Left colon (tissue), 2 donors: ENCODE results near the gene PCDHA2. TPM values are rescaled to one million over a fixed set of nuclear protein-coding genes. Genes with fewer than 3 reads are reported as not detected.
"Not testable (repeated sequence)": the region's sequence is repeated elsewhere in the genome, so short reads cannot be mapped to it uniquely, and the experiment has no call there.

ENCODE experiments used
- ATAC-seq: fragments of 200-7000 bp; cut with Tn5 transposase; one replicate; pipeline ENCODE4 v1.9.1; 2020; ENCODE audit warnings: mild to moderate bottlenecking, moderate library complexity
- DNase-seq, 2 donors: peaks; one replicate each; pipeline ENCODE4 v3.0.0-alpha.2; 2020
- intact Hi-C, 2 donors: fragments of 100-400 bp; cut with DNase I in 1 of 2; cut with micrococcal nuclease in 1 of 2; formaldehyde crosslinking; loops; one replicate each; pipeline versions ENCODE4 v1.11.2 to v1.14.0; 2022; cut with DNase I, micrococcal nuclease
- long read RNA-seq: library from polyadenylated mRNA; unstranded; transcript quantifications from one replicate; pipeline ENCODE4 v2.0.0, GENCODE V29; 2021
- total RNA-seq, 2 donors: library from RNA; stranded (reverse); fragmentation: NEBNext Ultra II Directional; extraction: Animal tissue kit (Norgen Biotek cat#: 25700); gene quantifications; one replicate each; pipeline ENCODE4 v1.2.1, GENCODE V29; 2021
- donor health status: DM: no; HTN: no; CAD: no.
- donor health status: DM: yes; HTN: yes; CAD: no.

Gene PCDHA2
- not detected for total RNA-seq
- long read RNA-seq = 0 reads

- intact Hi-C loops = no loop called here
- ATAC-seq (no peak), DNase-seq (no peak)
These were observed at the start of gene PCDHA2 for GRCh38 chr5:140794595-140795258. Gene PCDHA2, plus strand, starts transcription at chr5:140794852.

DNA sequence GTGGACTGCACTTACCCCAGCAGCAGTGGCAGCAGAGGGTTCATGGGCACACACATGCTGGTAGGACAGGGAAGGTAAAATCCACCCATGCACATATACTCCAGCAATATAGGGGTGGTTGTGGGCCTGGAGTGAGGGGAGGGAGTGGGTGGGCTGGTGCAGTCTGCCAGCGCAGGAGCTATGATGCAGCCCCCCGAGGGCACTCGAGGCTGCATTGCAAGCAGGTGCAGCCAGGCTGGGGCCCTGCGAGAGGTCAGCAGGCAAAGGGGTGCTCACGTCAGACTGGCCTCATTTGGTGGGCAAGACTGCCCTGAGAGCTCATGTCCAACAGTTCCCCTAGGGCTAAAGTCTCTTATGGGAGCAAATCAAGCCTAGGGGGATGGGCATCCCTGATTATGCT, 41.1 kb upstream of the PCDHA2 start:
- ATAC-seq (no peak), DNase-seq (no peak)
- intact Hi-C loops = no loop called here

GRCh38 chr5:140764177-140764973, 30.3 kb upstream of the PCDHA2 start:
- intact Hi-C loops = no loop called here
- DNase-seq = no peak
- ATAC-seq = no peak

DNA sequence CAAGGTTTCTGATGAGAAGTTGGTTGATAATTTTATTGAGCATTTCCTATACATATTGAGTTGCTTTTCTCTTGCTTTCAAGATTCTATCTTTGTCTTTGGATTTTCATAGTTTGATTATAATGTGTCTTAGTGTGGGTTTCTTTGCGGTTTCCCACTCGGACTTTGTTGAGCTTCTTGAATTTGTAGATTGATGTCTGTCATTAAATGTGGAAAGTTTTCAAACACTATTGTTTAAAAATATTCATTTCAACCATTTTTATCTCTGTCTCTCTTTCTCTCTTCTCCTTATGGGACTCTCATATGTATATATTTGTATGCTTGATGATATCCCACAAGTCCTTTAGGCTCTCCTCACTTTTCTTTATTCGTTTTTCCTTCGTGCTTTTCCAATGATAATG, 27.2 kb upstream of the PCDHA2 start:
- no peak for ATAC-seq
- DNase-seq = no peak

DNA sequence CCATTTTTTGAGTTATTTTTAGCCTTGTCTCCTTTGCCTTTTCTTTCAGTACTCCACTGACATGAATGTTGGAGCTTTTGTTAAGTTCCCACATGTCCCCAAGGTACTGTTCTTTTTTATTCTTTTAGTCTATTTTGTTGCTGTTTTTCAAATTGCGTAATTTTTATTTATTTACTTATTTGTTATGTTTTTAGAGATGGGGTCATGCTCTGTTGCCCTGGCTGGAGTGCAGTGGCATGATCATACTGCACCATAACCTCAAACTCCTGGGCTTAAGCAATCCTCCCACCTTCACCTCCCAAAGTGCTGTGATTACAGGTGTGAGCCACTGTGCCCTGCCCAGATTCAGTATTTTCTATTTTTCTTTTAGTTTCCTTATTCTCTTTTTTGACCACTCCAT, 14.1 kb upstream of the PCDHA2 start:
- DNase-seq (no peak), ATAC-seq (no peak)
- intact Hi-C loops = no loop called here

More for the DNA sequence above, 27.2 kb upstream of the PCDHA2 start:
- intact Hi-C loops = no loop called here

DNA sequence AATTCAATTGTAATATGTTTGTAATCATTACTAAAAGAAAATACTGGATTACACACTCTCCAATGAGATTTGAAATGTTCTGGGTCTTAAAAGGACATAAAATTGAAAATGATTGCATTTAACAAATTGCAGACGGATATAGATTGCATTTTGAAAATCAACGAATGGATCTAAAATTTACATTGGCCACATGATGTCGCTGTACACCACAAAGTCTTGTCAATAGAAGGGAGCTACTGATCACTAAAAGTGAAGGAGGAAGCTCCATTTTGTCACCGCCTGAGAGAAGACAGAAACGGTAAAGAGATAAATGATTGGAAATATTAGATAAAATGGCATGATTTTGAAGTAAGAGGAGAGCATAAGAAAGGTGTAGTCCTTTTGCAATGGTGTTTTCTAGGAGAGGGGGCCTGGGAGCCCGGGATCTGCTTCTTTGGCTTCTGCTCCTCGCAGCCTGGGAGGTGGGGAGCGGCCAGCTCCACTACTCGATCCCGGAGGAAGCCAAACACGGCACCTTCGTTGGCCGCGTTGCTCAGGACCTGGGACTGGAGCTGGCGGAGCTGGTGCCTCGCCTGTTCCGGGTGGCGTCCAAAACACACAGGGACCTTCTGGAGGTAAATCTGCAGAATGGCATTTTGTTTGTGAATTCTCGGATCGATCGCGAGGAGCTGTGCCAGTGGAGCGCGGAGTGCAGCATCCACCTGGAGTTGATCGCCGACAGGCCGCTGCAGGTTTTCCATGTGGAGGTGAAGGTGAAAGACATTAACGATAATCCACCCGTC, 8.6 kb upstream of the PCDHA2 start, which contains the start of gene PCDHA1:
PCDHA1 (plus strand) TSS at position 236 of the 782 bp plus-strand sequence.
- ATAC-seq (no peak), DNase-seq (no peak)
- intact Hi-C loops = no loop called here

DNA sequence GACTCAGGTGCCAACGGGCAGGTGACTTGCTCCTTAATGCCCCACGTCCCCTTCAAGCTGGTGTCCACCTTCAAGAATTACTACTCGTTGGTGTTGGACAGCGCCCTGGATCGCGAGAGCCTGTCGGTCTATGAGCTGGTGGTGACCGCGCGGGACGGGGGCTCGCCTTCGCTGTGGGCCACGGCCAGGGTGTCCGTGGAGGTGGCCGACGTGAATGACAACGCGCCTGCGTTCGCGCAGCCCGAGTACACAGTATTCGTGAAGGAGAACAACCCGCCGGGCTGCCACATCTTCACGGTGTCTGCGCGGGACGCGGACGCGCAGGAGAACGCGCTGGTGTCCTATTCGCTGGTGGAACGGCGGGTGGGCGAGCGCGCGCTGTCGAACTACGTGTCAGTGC, 7.2 kb upstream of the PCDHA2 start:
- ATAC-seq, intact Hi-C loops, DNase-seq: not testable (repeated sequence)

- DNase-seq, intact Hi-C loops, ATAC-seq: not testable (repeated sequence)
These were observed 6.7 kb upstream of the PCDHA2 start for GRCh38 chr5:140787849-140788504.

- DNase-seq = no peak
- intact Hi-C loops = no loop called here
- ATAC-seq = no peak
These were observed 3.6 kb upstream of the PCDHA2 start for GRCh38 chr5:140791089-140791488.

GRCh38 chr5:140795259-140795641, 598 bp downstream of the PCDHA2 start:
- ATAC-seq = no peak
- DNase-seq = no peak
- intact Hi-C loops = no loop called here

DNA sequence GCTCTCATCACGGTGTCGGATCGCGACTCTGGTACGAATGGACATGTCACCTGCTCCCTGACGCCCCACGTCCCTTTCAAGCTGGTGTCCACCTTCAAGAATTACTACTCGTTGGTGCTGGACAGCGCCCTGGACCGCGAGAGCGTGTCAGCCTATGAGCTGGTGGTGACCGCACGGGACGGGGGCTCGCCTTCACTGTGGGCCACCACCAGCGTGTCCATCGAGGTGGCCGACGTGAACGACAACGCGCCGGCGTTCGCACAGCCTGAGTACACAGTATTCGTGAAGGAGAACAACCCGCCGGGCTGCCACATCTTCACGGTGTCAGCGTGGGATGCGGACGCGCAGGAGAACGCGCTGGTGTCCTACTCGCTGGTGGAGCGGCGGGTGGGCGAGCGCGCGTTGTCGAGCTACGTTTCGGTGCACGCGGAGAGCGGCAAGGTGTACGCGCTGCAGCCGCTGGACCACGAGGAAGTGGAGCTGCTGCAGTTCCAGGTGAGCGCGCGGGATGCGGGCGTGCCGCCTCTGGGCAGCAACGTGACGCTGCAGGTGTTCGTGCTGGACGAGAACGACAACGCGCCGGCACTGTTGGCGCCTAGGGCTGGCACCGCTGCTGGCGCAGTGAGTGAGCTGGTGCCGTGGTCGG, 1.5 kb downstream of the PCDHA2 start:
- ATAC-seq, DNase-seq, intact Hi-C loops: not testable (repeated sequence)

DNA sequence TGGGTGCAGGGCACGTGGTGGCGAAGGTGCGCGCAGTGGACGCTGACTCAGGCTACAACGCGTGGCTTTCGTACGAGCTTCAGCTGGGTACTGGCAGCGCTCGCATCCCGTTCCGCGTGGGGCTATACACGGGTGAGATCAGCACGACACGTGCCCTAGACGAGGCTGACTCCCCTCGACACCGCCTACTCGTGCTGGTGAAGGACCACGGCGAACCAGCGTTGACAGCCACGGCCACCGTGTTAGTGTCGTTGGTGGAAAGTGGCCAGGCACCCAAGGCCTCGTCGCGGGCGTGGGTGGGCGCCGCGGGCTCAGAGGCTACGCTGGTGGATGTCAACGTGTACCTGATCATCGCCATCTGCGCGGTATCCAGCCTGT, 2.1 kb downstream of the PCDHA2 start:
- ATAC-seq (no peak), DNase-seq (no peak)
- intact Hi-C loops = no loop called here

DNA sequence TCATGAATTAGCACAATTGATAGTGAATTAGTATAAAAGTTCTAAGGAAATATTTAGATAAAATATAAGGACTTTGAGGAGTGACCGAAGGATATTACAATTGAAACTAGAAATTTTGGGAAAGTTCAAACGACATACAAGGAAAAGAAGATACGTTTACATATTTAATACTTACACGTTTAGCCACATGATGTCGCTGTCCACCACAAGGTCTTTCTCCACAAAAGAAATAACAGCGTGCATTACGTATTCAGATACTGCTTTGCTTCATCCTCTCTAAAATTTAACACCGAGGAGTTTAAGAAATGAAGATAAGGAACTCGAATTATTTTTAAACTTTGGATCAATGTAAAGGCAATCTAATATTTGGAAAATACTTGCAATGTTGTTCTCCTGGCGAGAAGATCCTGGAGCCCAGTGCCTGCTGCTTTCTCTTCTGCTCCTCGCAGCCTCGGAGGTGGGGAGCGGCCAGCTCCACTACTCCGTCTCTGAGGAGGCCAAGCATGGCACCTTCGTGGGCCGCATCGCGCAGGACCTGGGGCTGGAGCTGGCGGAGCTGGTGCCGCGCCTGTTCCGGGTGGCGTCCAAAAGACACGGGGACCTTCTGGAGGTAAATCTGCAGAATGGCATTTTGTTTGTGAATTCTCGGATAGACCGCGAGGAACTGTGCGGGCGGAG, 6.3 kb downstream of the PCDHA2 start, which contains the start of gene PCDHA3:
PCDHA3 (plus strand) TSS at position 242 of the 678 bp plus-strand sequence.
- intact Hi-C loops = no loop called here
- no peak for DNase-seq
- no peak for ATAC-seq

GRCh38 chr5:140801494-140801841, 6.8 kb downstream of the PCDHA2 start:
- no peak for DNase-seq
- intact Hi-C loops = no loop called here
- no peak for ATAC-seq

- DNase-seq, ATAC-seq, intact Hi-C loops: not testable (repeated sequence)
These were observed 7.7 kb downstream of the PCDHA2 start for GRCh38 chr5:140802381-140802780.

- ATAC-seq (no peak), DNase-seq (no peak)
- intact Hi-C loops = no loop called here
These were observed 8.2 kb downstream of the PCDHA2 start for GRCh38 chr5:140802781-140803271.

GRCh38 chr5:140806834-140807775, 12.5 kb downstream of the PCDHA2 start, which contains the start of gene PCDHA4:
Gene PCDHA4, plus strand, starts transcription at chr5:140807068.
- DNase-seq (no peak), ATAC-seq (peak; percentile 71)
- intact Hi-C loops = no loop called here
